ENCODE data around the gene ZFAND6.

- TF ChIP-seq POLR2A (IDR thresholded peaks at IDR 0.05): no peak
- TF ChIP-seq CTCF (IDR thresholded peaks at IDR 0.05): no peak
These were observed 99.8 kb downstream of the ZFAND6 start for GRCh38 chr15:80159301-80159700.
